ENCODE results near the gene METTL24.
"Not testable (repeated sequence)": the region's sequence is repeated elsewhere in the genome, so short reads cannot be mapped to it uniquely, and the experiment has no call there.

The METTL24 gene

GRCh38 chr6:110315207-110315868, 42.8 kb downstream of the METTL24 start:
- DNase-seq (ENCODE audit: low read depth, low spot score) = no peak

- DNase-seq (ENCODE audit: low read depth, low spot score) = no peak
These were observed 47.2 kb downstream of the METTL24 start for GRCh38 chr6:110310861-110311446.

DNA sequence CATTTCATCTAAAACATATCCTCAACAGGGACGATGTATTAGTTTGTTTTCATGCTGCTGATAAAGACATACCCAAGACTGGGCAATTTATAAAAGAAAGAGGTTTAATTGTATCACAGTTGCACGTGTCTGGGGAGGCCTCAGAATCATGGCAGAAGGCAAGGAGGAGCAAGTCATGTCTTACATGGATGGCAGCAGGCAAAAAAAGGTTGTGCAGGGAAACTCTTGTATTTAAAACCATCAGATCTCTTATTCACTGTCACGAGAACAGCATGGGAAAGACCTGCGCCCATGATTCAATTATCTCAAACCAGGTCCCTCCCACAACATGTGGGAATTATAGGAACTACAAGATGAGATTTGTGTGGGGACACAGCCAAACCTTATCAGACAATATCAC, 48.7 kb downstream of the METTL24 start:
- not testable (repeated sequence) for DNase-seq (ENCODE audit: low read depth, low spot score)

GRCh38 chr6:110307368-110307767, 50.8 kb downstream of the METTL24 start:
- no peak for DNase-seq (ENCODE audit: low read depth, low spot score)

GRCh38 chr6:110305832-110306231, 52.3 kb downstream of the METTL24 start:
- DNase-seq (ENCODE audit: low read depth, low spot score) = not testable (repeated sequence)

DNA sequence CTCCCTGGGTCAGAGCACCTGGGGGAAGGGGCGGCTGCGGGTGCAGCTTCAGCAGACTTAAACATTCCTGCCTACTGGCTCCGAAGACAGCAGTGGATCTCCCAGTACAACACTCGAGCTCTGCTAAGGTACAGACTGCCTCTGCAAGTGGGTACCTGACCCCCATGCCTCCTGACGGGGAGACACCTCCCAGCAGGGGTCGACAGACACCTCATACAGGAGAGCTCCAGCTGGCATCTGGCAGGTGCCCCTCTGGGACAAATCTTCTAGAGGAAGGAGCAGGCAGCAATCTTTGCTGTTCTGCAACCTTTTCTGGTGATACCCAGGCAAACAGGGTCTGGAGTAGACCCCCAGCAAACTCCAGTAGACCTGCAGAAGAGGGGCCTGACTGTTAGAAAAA, 54.5 kb downstream of the METTL24 start:
- not testable (repeated sequence) for DNase-seq (ENCODE audit: low read depth, low spot score)

GRCh38 chr6:110298916-110299315, 59.2 kb downstream of the METTL24 start:
- DNase-seq (ENCODE audit: low read depth, low spot score) = no peak

GRCh38 chr6:110298411-110298810, 59.7 kb downstream of the METTL24 start:
- DNase-seq (ENCODE audit: low read depth, low spot score) = no peak

- no peak for DNase-seq (ENCODE audit: low read depth, low spot score)
These were observed 61.7 kb downstream of the METTL24 start for GRCh38 chr6:110296241-110297025.

GRCh38 chr6:110295451-110296165, 62.5 kb downstream of the METTL24 start:
- DNase-seq (ENCODE audit: low read depth, low spot score) = no peak

GRCh38 chr6:110287462-110288341, 70.4 kb downstream of the METTL24 start:
- no peak for DNase-seq (ENCODE audit: low read depth, low spot score)

GRCh38 chr6:110285306-110286060, 72.7 kb downstream of the METTL24 start:
- DNase-seq (ENCODE audit: low read depth, low spot score) = no peak

GRCh38 chr6:110284855-110285254, 73.3 kb downstream of the METTL24 start:
- DNase-seq (ENCODE audit: low read depth, low spot score) = no peak

GRCh38 chr6:110283657-110284056, 74.5 kb downstream of the METTL24 start:
- no peak for DNase-seq (ENCODE audit: low read depth, low spot score)

GRCh38 chr6:110282412-110282811, 75.7 kb downstream of the METTL24 start:
- no peak for DNase-seq (ENCODE audit: low read depth, low spot score)

GRCh38 chr6:110277100-110277665, 81.0 kb downstream of the METTL24 start:
- no peak for DNase-seq (ENCODE audit: low read depth, low spot score)

GRCh38 chr6:110272781-110273180, 85.4 kb downstream of the METTL24 start:
- not testable (repeated sequence) for DNase-seq (ENCODE audit: low read depth, low spot score)

- DNase-seq (ENCODE audit: low read depth, low spot score) = no peak
These were observed 86.5 kb downstream of the METTL24 start for GRCh38 chr6:110271732-110272022.

GRCh38 chr6:110270165-110270564, 88.0 kb downstream of the METTL24 start:
- no peak for DNase-seq (ENCODE audit: low read depth, low spot score)

- no peak for DNase-seq (ENCODE audit: low read depth, low spot score)
These were observed 88.5 kb downstream of the METTL24 start for GRCh38 chr6:110269623-110270022.

Data from activated naive CD8-positive, alpha-beta T cell treated with anti-CD3 and anti-CD28 coated beads, Interleukin-2, amount 50 U/mL, for 16 hours (primary cell).